Measurements from ENCODE around the gene ST3GAL4. TPM values are rescaled to one million over a fixed set of nuclear protein-coding genes. Genes with fewer than 3 reads are reported as not detected.
"Not testable (repeated sequence)": the region's sequence is repeated elsewhere in the genome, so short reads cannot be mapped to it uniquely, and the experiment has no call there.

ST3GAL4 gene
- total RNA-seq, 1 donor from 2014 or later, result 14.7 TPM

- peak; percentile 36 to 74 for DNase-seq (ENCODE audit: low read depth in 2 of 2)
Measured at GRCh38 chr11:126345759-126346585, 9.5 kb upstream of the ST3GAL4 start.

- DNase-seq (ENCODE audit: low read depth in 2 of 2), result no peak
Measured at GRCh38 chr11:126346586-126346940, 8.9 kb upstream of the ST3GAL4 start.

- DNase-seq (ENCODE audit: low read depth in 2 of 2), result not testable (repeated sequence)
Measured at GRCh38 chr11:126346946-126347345, 8.5 kb upstream of the ST3GAL4 start.

- DNase-seq (ENCODE audit: low read depth in 2 of 2), result no peak
Measured at GRCh38 chr11:126347751-126348668, 7.5 kb upstream of the ST3GAL4 start.

- DNase-seq (ENCODE audit: low read depth in 2 of 2), result peak; percentile 27 to 91
Measured at GRCh38 chr11:126348806-126349582, 6.5 kb upstream of the ST3GAL4 start.

- no peak for DNase-seq (ENCODE audit: low read depth in 2 of 2)
Measured at GRCh38 chr11:126350836-126351235, 4.7 kb upstream of the ST3GAL4 start.

- no peak for DNase-seq (ENCODE audit: low read depth in 2 of 2)
Measured at GRCh38 chr11:126352163-126352562, 3.3 kb upstream of the ST3GAL4 start.

GRCh38 chr11:126352934-126353801 is 2.3 kb upstream of the ST3GAL4 start:
- DNase-seq (ENCODE audit: low read depth in 2 of 2), result peak; percentile 39 to 49

GRCh38 chr11:126354631-126355323 is 709 bp upstream of the ST3GAL4 start:
- no peak for DNase-seq (ENCODE audit: low read depth in 2 of 2)

GRCh38 chr11:126355926-126356897 is 726 bp downstream of the ST3GAL4 start:
- peak; percentile 22 to 35 for DNase-seq (ENCODE audit: low read depth in 2 of 2)

GRCh38 chr11:126357055-126357962 is 1.8 kb downstream of the ST3GAL4 start:
- no peak for DNase-seq (ENCODE audit: low read depth in 2 of 2)

GRCh38 chr11:126357969-126358762 is 2.7 kb downstream of the ST3GAL4 start:
- DNase-seq (ENCODE audit: low read depth in 2 of 2), result no peak

- no peak for DNase-seq (ENCODE audit: low read depth in 2 of 2)
Measured at GRCh38 chr11:126358763-126359160, 3.3 kb downstream of the ST3GAL4 start.

- DNase-seq (ENCODE audit: low read depth in 2 of 2), result no peak
Measured at GRCh38 chr11:126359431-126360048, 4.1 kb downstream of the ST3GAL4 start.

GRCh38 chr11:126360049-126360446 is 4.6 kb downstream of the ST3GAL4 start:
- no peak for DNase-seq (ENCODE audit: low read depth in 2 of 2)

GRCh38 chr11:126361400-126361799 is 5.9 kb downstream of the ST3GAL4 start:
- no peak for DNase-seq (ENCODE audit: low read depth in 2 of 2)
